ENCODE results near the gene SLX9. TPM values are rescaled to one million over a fixed set of nuclear protein-coding genes. Genes with fewer than 3 reads are reported as not detected.

SLX9 gene
- total RNA-seq, 4 donors from 2014 or later, result 8.6 to 24.3 (median 10.5) TPM; not detected in 1

DNA sequence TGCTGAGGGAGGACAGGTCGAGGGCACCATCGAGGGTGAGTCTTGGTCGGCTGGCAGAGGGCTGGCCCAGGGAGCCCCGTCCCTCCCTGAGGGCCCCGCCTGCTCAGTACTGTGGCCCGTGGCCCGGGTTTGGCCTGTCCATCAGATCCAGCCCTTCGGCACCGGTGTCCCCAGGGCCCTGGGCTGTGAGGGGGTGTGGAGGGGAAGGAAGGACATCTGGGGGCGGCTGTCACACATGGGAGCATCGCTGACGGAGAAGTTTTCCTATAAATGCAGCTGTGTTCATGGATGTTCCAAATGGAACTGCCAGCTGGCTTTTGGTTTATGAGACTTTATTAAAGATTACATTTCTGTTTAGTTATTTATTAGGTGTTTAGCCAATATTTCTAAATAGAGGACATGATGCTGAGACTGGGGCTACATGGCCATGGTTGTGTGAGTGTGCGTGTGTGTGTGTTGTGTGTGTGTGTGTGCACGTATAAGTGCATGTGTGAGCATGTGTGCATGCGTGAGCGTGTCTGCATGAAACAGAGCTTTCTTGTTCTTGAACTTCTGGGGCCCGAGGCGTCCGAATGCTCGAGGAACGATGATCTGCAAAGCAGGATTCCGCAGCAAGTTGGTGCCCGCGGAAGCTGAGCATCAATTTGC, 54.3 kb downstream of the SLX9 start:
- intact Hi-C loops (cut with DNase I; ENCODE audit: low total_unique reads), result no loop called here
- peak overlapping the region in 1 of 2 donors; percentile 51 for H3K27ac ChIP-seq
- peaks cover 0 to 9% of the 10 kb centered on the region in 2 donors for H3K4me1 ChIP-seq
- TF ChIP-seq, protein P1, sequence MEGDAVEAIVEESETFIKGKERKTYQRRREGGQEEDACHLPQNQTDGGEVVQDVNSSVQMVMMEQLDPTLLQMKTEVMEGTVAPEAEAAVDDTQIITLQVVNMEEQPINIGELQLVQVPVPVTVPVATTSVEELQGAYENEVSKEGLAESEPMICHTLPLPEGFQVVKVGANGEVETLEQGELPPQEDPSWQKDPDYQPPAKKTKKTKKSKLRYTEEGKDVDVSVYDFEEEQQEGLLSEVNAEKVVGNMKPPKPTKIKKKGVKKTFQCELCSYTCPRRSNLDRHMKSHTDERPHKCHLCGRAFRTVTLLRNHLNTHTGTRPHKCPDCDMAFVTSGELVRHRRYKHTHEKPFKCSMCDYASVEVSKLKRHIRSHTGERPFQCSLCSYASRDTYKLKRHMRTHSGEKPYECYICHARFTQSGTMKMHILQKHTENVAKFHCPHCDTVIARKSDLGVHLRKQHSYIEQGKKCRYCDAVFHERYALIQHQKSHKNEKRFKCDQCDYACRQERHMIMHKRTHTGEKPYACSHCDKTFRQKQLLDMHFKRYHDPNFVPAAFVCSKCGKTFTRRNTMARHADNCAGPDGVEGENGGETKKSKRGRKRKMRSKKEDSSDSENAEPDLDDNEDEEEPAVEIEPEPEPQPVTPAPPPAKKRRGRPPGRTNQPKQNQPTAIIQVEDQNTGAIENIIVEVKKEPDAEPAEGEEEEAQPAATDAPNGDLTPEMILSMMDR (IDR thresholded peaks at IDR 0.05), result no peak
- no peak for TF ChIP-seq POLR2A (IDR thresholded peaks at IDR 0.05)
- no peaks in the 10 kb centered on the region for H3K27me3 ChIP-seq
- no peak overlapping the region for H3K4me3 ChIP-seq
- no peaks in the 10 kb centered on the region for H3K36me3 ChIP-seq
- peak in 1 of 2 donors; percentile 65 for DNase-seq
- no peaks in the 10 kb centered on the region for H3K9me3 ChIP-seq

GRCh38 chr21:44994695-44995342, 55.0 kb downstream of the SLX9 start:
- Histone ChIP-seq H3K36me3 (no peaks in the 10 kb centered on the region), H3K4me1 (peaks cover 0 to 9% of the 10 kb centered on the region in 2 donors), H3K4me3 (no peak overlapping the region), H3K27ac (no peak overlapping the region), H3K27me3 (no peaks in the 10 kb centered on the region), H3K9me3 (no peaks in the 10 kb centered on the region)
- TF ChIP-seq, protein P1 (IDR thresholded peaks at IDR 0.05), result no peak
- TF ChIP-seq POLR2A (IDR thresholded peaks at IDR 0.05), result no peak
- DNase-seq, result no peak
- intact Hi-C loops (cut with DNase I; ENCODE audit: low total_unique reads), result no loop called here

DNA sequence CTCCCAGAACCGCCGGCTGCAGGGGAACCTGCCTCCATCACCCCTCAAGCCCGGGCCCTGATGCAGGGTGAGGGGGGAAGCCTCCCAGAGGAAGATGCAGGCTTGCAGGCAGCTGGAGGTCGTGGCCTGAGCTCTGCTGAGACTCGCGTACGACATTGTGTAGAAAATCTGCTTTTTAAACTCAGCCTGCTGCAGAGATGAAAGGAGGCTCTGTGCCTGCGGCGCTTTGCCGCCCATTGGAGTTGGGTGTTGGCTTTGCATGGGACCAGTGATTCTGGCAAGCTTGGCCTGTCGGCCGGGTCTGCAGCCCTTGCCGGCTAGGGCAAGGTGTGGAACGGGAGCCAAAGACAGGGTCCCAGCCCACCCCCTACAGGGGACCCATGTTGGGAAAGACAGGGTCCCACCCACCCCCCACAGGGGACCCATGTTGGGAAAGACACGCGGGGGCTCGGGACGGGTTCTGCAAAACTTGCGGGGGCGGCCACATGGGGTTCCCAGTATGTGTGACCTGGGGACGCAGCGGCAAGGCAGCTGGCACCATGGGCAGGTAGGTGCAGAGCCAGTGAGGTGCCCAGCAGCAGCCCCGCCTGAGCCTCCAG, 55.6 kb downstream of the SLX9 start:
- H3K36me3 ChIP-seq, result no peaks in the 10 kb centered on the region
- intact Hi-C loops (cut with DNase I; ENCODE audit: low total_unique reads), result no loop called here
- H3K9me3 ChIP-seq, result no peaks in the 10 kb centered on the region
- H3K27me3 ChIP-seq, result no peaks in the 10 kb centered on the region
- H3K4me1 ChIP-seq, result peaks cover 0 to 9% of the 10 kb centered on the region in 2 donors
- DNase-seq, result no peak
- no peak overlapping the region for H3K4me3 ChIP-seq
- TF ChIP-seq POLR2A (IDR thresholded peaks at IDR 0.05), result no peak
- TF ChIP-seq, protein P1 (IDR thresholded peaks at IDR 0.05), result no peak
- no peak overlapping the region for H3K27ac ChIP-seq

GRCh38 chr21:44996096-44996495, 56.3 kb downstream of the SLX9 start:
- no peak for DNase-seq
- Histone ChIP-seq H3K4me1 (peaks cover 0 to 9% of the 10 kb centered on the region in 2 donors), H3K4me3 (no peak overlapping the region), H3K9me3 (no peaks in the 10 kb centered on the region), H3K27ac (no peak overlapping the region), H3K36me3 (no peaks in the 10 kb centered on the region), H3K27me3 (no peaks in the 10 kb centered on the region)
- intact Hi-C loops (cut with DNase I; ENCODE audit: low total_unique reads), result no loop called here
- TF ChIP-seq, protein P1 (IDR thresholded peaks at IDR 0.05), result no peak
- no peak for TF ChIP-seq POLR2A (IDR thresholded peaks at IDR 0.05)

DNA sequence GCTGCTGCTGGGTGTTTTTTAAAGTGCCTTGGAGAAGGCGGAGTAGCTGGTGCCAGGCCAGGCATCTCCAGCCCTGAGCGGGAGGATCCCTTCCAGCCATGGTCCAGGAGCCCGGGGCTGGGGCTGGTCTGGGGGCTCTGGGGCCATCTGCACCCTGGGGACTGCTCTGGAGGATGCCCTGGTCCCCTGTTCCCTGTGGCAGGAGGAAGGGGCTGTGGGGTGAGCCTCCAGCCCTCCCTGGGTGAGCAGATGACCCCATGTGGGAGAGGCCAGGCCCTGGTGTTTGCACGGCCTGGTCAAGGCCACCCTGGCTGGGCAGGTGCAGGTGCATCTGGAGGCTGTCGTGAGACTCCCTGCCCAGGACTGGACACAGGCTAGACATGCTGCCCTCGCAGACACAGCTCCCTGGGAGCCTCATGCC, 56.7 kb downstream of the SLX9 start:
- intact Hi-C loops (cut with DNase I; ENCODE audit: low total_unique reads), result no loop called here
- no peaks in the 10 kb centered on the region for H3K36me3 ChIP-seq
- H3K4me3 ChIP-seq, result no peak overlapping the region
- DNase-seq, result no peak
- no peak for TF ChIP-seq POLR2A (IDR thresholded peaks at IDR 0.05)
- TF ChIP-seq, protein P1 (IDR thresholded peaks at IDR 0.05), result no peak
- no peaks in the 10 kb centered on the region for H3K27me3 ChIP-seq
- H3K4me1 ChIP-seq, result peaks cover 0 to 8% of the 10 kb centered on the region in 2 donors
- no peak overlapping the region for H3K27ac ChIP-seq
- H3K9me3 ChIP-seq, result no peaks in the 10 kb centered on the region

Measured in uterus (tissue), 4 donors.